HG03045 (cell line): ENCODE measurements around the gene DNMT1.
"Not testable (repeated sequence)": the region's sequence is repeated elsewhere in the genome, so short reads cannot be mapped to it uniquely, and the experiment has no call there.

Experiments used
- ATAC-seq: cut with Tn5 transposase; IDR thresholded peaks from one replicate; pipeline ENCODE4 v1.9.1; 2021; ENCODE audit warnings: mild to moderate bottlenecking, moderate library complexity; ENCODE audit not compliant: unreplicated experiment

The DNMT1 gene

GRCh38 chr19:10194500-10195198 lies at the start of gene DNMT1:
Gene DNMT1 (minus strand): TSS chr19:10194953. CDS start chr19:10194899, 54 bp downstream.
- ATAC-seq, result peak; percentile 82

- ATAC-seq, result no peak
These were observed 48.9 kb upstream of the DNMT1 start for GRCh38 chr19:10243606-10244005.

- not testable (repeated sequence) for ATAC-seq
These were observed 47.2 kb upstream of the DNMT1 start for GRCh38 chr19:10241826-10242449.

DNA sequence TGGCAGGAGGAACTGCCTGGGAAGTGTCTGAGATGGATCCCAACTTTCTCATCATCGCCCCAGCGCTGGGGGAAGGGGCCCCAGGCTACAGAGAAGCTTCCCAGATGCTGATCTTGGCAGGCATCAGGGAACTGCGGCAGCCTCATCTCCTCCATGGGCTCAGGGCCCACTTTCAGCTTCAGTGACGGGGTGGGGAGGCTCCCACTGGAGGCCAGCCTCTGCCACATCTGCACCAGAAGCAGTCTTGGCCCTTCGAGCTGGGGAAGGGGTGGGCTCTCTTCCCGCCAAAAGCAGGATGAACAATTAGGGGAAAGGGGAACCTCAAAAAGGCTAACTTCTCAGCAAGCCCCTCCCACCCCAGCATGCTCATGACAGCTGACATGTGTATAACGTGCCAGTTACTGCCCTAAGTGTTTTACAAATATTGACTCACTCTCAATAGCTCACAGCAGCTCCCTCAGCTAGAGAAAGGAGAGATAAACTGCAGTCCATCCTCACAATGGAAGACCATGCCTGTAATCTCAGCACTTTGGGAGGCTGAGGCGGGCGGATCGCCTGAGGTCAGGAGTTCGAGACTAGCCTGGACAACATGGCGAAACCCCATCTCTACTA lies 43.5 kb upstream of the DNMT1 start:
- no peak for ATAC-seq

GRCh38 chr19:10237702-10238101 lies 42.9 kb upstream of the DNMT1 start:
- no peak for ATAC-seq

- ATAC-seq, result not testable (repeated sequence)
These were observed 40.7 kb upstream of the DNMT1 start for GRCh38 chr19:10235409-10235808.

- ATAC-seq, result no peak
These were observed 40.2 kb upstream of the DNMT1 start for GRCh38 chr19:10235003-10235402.

GRCh38 chr19:10233946-10234345 lies 39.2 kb upstream of the DNMT1 start:
- ATAC-seq, result no peak

DNA sequence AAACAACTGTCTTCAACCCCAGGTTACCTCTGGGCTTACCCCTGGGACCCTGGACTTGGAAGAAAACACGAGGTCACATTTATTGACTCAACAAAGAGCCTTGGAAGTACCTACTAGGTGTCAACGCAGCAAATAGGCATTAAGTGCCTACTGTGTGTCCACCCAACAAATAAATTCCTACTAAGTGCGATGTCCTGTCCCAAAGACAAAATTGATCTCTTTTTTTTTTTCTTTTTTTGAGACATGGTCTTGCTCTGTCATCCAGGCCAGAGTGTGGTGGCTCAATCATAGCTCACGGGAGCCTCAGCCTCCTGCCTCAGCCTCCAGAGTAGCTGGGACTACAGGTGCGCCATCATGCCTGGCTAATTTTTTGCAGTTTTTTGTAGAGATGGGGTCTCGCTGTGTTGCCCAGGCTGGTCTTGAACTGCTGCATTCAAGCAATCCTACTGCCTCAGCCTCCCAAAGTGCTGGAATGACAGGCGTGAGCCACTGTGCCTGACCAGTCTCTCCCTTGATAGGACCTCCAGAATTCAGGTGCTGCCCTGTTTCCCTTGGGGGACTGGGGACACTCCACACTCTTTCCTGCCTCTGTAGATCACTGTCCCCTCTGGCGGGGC lies 37.0 kb upstream of the DNMT1 start:
- ATAC-seq, result no peak

- peak; percentile 44 for ATAC-seq
These were observed 36.3 kb upstream of the DNMT1 start, which contains the start of gene S1PR2 for GRCh38 chr19:10230861-10231611. Gene S1PR2 (minus strand): TSS chr19:10231331. CDS start chr19:10224905, 6,426 bp downstream.

- ATAC-seq, result peak; percentile 27
These were observed 35.6 kb upstream of the DNMT1 start for GRCh38 chr19:10230173-10230860.

GRCh38 chr19:10228920-10229319 lies 34.2 kb upstream of the DNMT1 start:
- no peak for ATAC-seq

GRCh38 chr19:10228393-10228792 lies 33.6 kb upstream of the DNMT1 start:
- no peak for ATAC-seq

DNA sequence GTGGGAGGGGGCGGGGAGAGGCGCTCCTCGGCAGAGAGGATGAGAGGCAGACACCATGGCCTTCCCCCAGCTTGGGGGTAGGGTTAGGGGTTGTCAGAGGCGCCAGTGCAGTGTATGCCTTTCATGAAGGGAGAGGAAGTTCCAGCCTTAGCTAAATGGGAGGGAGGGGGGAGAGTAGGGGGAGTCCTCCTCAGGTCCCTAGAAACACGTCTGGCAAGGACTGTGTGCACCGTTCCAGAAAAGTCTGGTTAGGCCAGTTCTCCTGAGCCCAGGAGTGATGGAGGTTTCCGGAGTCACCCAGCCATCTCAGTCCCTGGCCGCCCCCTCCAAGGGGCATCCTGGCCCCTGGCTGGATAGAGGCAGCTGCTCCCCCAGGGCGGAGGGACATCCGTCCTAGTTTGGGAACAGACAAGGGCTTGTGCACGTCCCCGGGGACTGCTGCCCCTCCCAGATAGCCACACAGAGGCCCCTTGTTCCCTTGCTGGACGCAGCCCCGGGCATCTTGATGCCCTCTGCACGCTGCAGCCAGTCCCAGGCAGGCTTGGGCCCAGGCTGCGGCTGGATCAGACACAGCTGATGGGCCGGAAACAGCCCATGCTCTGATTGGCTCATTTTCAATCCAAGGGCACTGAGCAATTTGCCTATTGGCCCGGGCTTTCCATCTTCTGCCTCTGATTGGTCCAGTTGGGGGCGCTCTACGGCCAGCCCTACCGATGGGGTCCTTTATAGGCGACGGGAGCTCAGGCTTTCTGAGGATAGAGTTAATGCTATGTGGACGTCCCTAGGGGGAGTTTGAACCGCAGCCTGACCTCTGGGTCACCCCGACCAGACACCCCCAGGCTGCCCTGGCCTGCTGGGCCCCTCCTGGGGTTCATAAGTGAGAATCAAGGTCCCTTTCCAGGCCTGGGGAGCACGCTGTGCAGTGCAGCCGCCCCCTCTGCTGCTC lies 32.5 kb upstream of the DNMT1 start:
- ATAC-seq, result no peak

GRCh38 chr19:10226376-10227025 lies 31.7 kb upstream of the DNMT1 start:
- ATAC-seq, result no peak

DNA sequence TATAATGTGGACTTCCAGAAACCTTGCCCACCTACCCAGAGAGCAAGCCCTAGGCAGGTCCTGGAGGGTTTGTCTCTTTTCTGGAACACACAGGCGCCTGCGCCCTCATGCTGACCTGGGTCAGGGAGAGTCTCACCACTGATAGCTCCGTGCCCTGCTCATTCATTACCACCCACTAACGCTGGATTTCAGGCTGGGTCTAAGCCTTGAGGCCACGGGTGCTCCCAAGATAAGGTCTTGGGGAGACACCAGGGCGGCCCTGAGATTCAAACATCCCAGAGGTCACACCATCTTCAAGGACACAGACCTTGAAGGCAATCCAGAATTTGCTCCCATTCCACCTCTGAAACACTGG lies 31.2 kb upstream of the DNMT1 start:
- ATAC-seq, result no peak

DNA sequence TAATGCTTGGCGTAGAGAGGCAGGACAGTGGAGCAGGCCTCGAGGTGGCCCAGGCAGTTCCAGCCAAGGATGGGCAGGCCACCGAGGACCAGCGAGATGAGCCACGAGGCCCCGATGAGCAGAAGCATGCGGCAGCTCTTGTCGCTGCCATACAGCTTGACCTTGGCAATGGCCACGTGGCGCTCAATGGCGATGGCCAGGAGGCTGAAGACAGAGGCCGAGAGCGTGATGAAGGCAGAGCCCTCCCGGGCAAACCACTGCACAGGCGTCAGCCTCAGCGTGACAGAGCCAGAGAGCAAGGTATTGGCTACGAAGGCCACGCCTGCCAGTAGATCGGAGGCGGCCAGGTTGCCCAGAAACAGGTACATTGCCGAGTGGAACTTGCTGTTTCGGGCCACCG lies 29.6 kb upstream of the DNMT1 start:
- no peak for ATAC-seq

DNA sequence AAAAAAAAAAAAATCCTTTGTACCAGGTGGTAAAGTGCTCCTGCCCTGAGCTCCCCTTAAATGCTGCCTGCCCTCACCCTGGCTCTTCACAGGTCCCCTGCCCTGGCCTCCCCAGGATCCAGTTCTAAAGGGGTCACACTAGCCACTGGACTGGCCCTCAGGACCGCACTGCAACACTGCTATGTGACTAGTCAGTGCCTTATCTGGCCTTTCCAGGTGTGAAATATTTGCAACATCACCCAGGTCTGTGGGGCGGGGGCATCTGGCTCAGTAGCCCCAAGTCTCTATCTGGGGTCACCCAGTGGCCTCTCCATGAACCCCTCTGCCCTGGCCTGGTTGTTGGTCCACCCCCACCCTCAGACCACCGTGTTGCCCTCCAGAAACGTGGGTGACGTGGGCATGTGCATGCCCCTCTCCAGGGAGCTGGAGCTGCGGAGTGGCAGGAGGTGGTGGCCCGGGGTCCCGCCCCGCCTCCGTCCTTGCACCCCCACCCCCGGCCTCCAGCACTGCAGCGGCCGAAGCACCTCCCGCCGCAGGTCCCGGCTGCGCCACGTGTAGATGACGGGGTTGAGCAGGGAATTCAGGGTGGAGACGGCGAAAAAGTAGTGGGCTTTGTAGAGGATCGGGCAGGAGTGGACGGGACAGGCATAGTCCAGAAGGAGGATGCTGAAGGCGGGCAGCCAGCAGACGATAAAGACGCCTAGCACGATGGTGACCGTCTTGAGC lies 28.9 kb upstream of the DNMT1 start:
- no peak for ATAC-seq
